Activated CD4-positive, CD25-positive, alpha-beta regulatory T cell treated with anti-CD3 and anti-CD28 coated beads, Interleukin-2, amount 50 U/mL, for 24 hours (primary cell): ENCODE measurements around the gene SOX13.

Experiments
- ATAC-seq, 2 donors: fragments of 150-1000 bp; cut with Tn5 transposase; one replicate each; pipeline ENCODE4 v1.10.0; 2021; ENCODE audit warnings: mild to moderate bottlenecking in 1 of 2, moderate library complexity in 1 of 2

Gene SOX13

GRCh38 chr1:204108312-204109141 lies 35.6 kb downstream of the SOX13 start:
- ATAC-seq: no peak

- ATAC-seq: no peak
These were observed 38.1 kb downstream of the SOX13 start for GRCh38 chr1:204110894-204111633.

GRCh38 chr1:204112876-204113730 lies 40.2 kb downstream of the SOX13 start:
- ATAC-seq: no peak

GRCh38 chr1:204113896-204114295 lies 41.0 kb downstream of the SOX13 start:
- no peak for ATAC-seq

GRCh38 chr1:204114606-204115005 lies 41.7 kb downstream of the SOX13 start:
- ATAC-seq: no peak

- ATAC-seq: no peak
These were observed 42.2 kb downstream of the SOX13 start for GRCh38 chr1:204115116-204115515.

- no peak for ATAC-seq
These were observed 43.6 kb downstream of the SOX13 start for GRCh38 chr1:204116539-204116938.

GRCh38 chr1:204121840-204122555 lies 49.1 kb downstream of the SOX13 start:
- no peak for ATAC-seq

- ATAC-seq: no peak
These were observed 50.5 kb downstream of the SOX13 start for GRCh38 chr1:204123376-204123775.

- ATAC-seq: no peak
These were observed 51.7 kb downstream of the SOX13 start for GRCh38 chr1:204124639-204125038.

GRCh38 chr1:204125759-204126351 lies 52.9 kb downstream of the SOX13 start:
- ATAC-seq: no peak

GRCh38 chr1:204126386-204126785 lies 53.5 kb downstream of the SOX13 start:
- ATAC-seq: no peak

- ATAC-seq: no peak
These were observed 54.0 kb downstream of the SOX13 start for GRCh38 chr1:204126956-204127355.

GRCh38 chr1:204127597-204128242 lies 54.8 kb downstream of the SOX13 start:
- no peak for ATAC-seq

GRCh38 chr1:204128464-204128963 lies 55.6 kb downstream of the SOX13 start:
- no peak for ATAC-seq

- ATAC-seq: peak; percentile 69 to 75
These were observed 56.3 kb downstream of the SOX13 start for GRCh38 chr1:204128964-204129896.

GRCh38 chr1:204130178-204130577 lies 57.3 kb downstream of the SOX13 start:
- no peak for ATAC-seq

- no peak for ATAC-seq
These were observed 58.3 kb downstream of the SOX13 start for GRCh38 chr1:204130981-204131892.

- no peak for ATAC-seq
These were observed 59.1 kb downstream of the SOX13 start for GRCh38 chr1:204131978-204132377.
